Body of pancreas (tissue), 4 donors: ENCODE data around the gene SIN3B.

Experiments used
- CTCF ChIP-seq, 7 experiments: fragments of 450-650 bp in 4 of 7; fragments of 200-600 bp in 3 of 7; sonication (generic) in 3 of 7; IDR thresholded peaks; one replicate each; pipeline ENCODE4 v1.5.1; 2016 to 2019; ENCODE audit warnings: antibody characterized with exemption in 7 of 7
- POLR2A ChIP-seq, 3 donors: fragments of 450-650 bp; IDR thresholded peaks; one replicate each; pipeline ENCODE4 v1.6.1; 2016; ENCODE audit warnings: antibody characterized with exemption in 3 of 3, mild to moderate bottlenecking in 2 of 3

GRCh38 chr19:16791942-16792341, 37.3 kb upstream of the SIN3B start:
- TF ChIP-seq CTCF (IDR thresholded peaks at IDR 0.05) (no peak), POLR2A (IDR thresholded peaks at IDR 0.05) (no peak)
